ENCODE measurements around the gene POU2F1.

POU2F1 gene

DNA sequence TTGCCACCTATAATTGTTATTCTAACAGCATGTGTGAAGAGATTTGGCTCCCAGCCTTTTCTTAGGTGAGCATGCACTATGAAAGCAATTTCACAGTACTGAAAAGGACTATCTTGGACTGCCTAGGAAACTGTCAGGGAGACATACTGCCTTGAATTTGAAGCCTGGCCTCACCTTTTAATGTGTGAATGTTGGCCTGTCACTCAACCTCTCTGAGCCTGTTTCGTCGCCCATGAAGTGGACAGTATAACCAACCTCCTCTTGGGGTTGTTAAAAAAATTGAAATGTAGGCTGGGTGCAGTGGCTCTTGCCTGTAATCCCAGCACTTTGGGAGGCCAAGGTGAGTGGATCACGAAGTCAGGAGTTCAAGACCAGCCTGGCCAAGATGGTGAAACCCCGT is 20.4 kb upstream of the POU2F1 start:
- Histone ChIP-seq H3K4me3 (ENCODE audit: low read depth, low read length) (no peak overlapping the region), H3K4me1 (ENCODE audit: control insufficient read depth, insufficient read depth, low read length) (no peaks in the 10 kb centered on the region), H3K27ac (ENCODE audit: extremely low read depth, low read depth, low read length) (no peak overlapping the region), H3K36me3 (ENCODE audit: control insufficient read depth in 2 of 2, insufficient read depth in 1 of 2, low read length in 2 of 2) (no peaks in the 10 kb centered on the region), H3K9me3 (ENCODE audit: control insufficient read depth, insufficient read depth, low read depth, low read length) (no peaks in the 10 kb centered on the region)
- CTCF ChIA-PET, result interaction anchor here (1.8 kb wide), 1 partner anchor 20 kb away, joined by 8 read pairs; the partner anchor contains the start of gene POU2F1
- no peak for TF ChIP-seq KLF1 (tag by site-specific recombination; IDR thresholded peaks at IDR 0.05)
- TF ChIP-seq, protein P1, sequence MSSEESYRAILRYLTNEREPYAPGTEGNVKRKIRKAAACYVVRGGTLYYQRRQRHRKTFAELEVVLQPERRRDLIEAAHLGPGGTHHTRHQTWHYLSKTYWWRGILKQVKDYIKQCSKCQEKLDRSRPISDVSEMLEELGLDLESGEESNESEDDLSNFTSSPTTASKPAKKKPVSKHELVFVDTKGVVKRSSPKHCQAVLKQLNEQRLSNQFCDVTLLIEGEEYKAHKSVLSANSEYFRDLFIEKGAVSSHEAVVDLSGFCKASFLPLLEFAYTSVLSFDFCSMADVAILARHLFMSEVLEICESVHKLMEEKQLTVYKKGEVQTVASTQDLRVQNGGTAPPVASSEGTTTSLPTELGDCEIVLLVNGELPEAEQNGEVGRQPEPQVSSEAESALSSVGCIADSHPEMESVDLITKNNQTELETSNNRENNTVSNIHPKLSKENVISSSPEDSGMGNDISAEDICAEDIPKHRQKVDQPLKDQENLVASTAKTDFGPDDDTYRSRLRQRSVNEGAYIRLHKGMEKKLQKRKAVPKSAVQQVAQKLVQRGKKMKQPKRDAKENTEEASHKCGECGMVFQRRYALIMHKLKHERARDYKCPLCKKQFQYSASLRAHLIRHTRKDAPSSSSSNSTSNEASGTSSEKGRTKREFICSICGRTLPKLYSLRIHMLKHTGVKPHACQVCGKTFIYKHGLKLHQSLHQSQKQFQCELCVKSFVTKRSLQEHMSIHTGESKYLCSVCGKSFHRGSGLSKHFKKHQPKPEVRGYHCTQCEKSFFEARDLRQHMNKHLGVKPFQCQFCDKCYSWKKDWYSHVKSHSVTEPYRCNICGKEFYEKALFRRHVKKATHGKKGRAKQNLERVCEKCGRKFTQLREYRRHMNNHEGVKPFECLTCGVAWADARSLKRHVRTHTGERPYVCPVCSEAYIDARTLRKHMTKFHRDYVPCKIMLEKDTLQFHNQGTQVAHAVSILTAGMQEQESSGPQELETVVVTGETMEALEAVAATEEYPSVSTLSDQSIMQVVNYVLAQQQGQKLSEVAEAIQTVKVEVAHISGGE (tag by site-specific recombination; conservative IDR thresholded peaks at IDR 0.05; ENCODE audit: low read depth), result no peak
- TF ChIP-seq ZFP3 (tag by site-specific recombination; IDR thresholded peaks at IDR 0.05; ENCODE audit: low read depth), result no peak
- no peak for TF ChIP-seq GLIS2 (tag by site-specific recombination; IDR thresholded peaks at IDR 0.05)
- no peak for TF ChIP-seq TCF7L2 (IDR thresholded peaks at IDR 0.05; ENCODE audit: borderline replicate concordance, low read depth, low read length)
- no peak for TF ChIP-seq YY1 (tag by site-specific recombination; IDR thresholded peaks at IDR 0.05)
- no peak for TF ChIP-seq ZNF560 (tag by site-specific recombination; IDR thresholded peaks at IDR 0.05; ENCODE audit: borderline replicate concordance)
- no peak for TF ChIP-seq ZNF140 (tag by site-specific recombination; IDR thresholded peaks at IDR 0.05)
- no peak for TF ChIP-seq ZNF777 (tag by site-specific recombination; IDR thresholded peaks at IDR 0.05; ENCODE audit: borderline replicate concordance)
- TF ChIP-seq ZNF623 (tag by site-specific recombination; IDR thresholded peaks at IDR 0.05), result no peak
- TF ChIP-seq GLI2 (tag by site-specific recombination; IDR thresholded peaks at IDR 0.05; ENCODE audit: borderline replicate concordance, low read depth), result no peak
- no peak for TF ChIP-seq ZNF146 (tag by site-specific recombination; IDR thresholded peaks at IDR 0.05)
- no peak for TF ChIP-seq ZNF624 (tag by site-specific recombination; IDR thresholded peaks at IDR 0.05)
- no peak for TF ChIP-seq ZNF394 (tag by site-specific recombination; IDR thresholded peaks at IDR 0.05; ENCODE audit: borderline replicate concordance)
- POLR2A ChIA-PET, result no interaction called here

DNA sequence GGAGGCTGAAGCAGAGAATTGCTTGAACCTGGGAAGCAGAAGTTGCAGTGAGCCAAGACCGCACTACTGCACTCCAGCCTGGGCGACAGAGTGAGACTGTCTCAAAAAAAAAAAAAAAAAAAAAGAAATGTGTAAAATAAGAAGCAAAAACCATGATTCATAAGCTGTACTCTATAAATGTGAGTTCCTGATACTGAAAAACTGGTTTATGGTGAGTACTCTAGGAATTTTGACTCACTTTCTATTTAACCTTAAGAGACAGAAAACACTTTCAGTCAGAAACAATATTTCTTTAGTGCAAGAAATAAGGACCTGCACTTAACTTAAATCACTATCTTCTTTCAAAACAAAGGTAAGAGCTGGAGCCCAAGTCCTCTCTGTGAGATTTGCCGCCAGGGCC is 19.9 kb upstream of the POU2F1 start:
- H3K36me3 ChIP-seq (ENCODE audit: control insufficient read depth in 2 of 2, insufficient read depth in 1 of 2, low read length in 2 of 2), result no peaks in the 10 kb centered on the region
- H3K9me3 ChIP-seq (ENCODE audit: control insufficient read depth, insufficient read depth, low read depth, low read length), result no peaks in the 10 kb centered on the region
- ChIA-PET CTCF (no interaction called here), POLR2A (no interaction called here)
- no peak overlapping the region for H3K4me3 ChIP-seq (ENCODE audit: low read depth, low read length)
- H3K27ac ChIP-seq (ENCODE audit: extremely low read depth, low read depth, low read length), result no peak overlapping the region
- TF ChIP-seq SCRT1 (tag by site-specific recombination; IDR thresholded peaks at IDR 0.05; ENCODE audit: borderline replicate concordance), result no peak
- TF ChIP-seq, protein P2, sequence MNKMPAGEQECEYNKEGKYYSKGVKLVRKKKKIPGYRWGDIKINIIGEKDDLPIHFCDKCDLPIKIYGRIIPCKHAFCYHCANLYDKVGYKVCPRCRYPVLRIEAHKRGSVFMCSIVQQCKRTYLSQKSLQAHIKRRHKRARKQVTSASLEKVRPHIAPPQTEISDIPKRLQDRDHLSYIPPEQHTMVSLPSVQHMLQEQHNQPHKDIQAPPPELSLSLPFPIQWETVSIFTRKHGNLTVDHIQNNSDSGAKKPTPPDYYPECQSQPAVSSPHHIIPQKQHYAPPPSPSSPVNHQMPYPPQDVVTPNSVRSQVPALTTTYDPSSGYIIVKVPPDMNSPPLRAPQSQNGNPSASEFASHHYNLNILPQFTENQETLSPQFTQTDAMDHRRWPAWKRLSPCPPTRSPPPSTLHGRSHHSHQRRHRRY (tag by site-specific recombination; IDR thresholded peaks at IDR 0.05), result no peak
- TF ChIP-seq ZNF792 (tag by site-specific recombination; IDR thresholded peaks at IDR 0.05), result no peak
- no peak for TF ChIP-seq YY1 (tag by site-specific recombination; IDR thresholded peaks at IDR 0.05)
- TF ChIP-seq, protein P3, sequence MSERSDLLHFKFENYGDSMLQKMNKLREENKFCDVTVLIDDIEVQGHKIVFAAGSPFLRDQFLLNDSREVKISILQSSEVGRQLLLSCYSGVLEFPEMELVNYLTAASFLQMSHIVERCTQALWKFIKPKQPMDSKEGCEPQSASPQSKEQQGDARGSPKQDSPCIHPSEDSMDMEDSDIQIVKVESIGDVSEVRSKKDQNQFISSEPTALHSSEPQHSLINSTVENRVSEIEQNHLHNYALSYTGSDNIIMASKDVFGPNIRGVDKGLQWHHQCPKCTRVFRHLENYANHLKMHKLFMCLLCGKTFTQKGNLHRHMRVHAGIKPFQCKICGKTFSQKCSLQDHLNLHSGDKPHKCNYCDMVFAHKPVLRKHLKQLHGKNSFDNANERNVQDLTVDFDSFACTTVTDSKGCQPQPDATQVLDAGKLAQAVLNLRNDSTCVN (tag by site-specific recombination; optimal IDR thresholded peaks at IDR 0.05), result no peak
- TF ChIP-seq ZNF514 (tag by site-specific recombination; IDR thresholded peaks at IDR 0.05), result no peak
- TF ChIP-seq ZNF777 (tag by site-specific recombination; IDR thresholded peaks at IDR 0.05; ENCODE audit: borderline replicate concordance), result no peak
- TF ChIP-seq OSR2 (tag by site-specific recombination; IDR thresholded peaks at IDR 0.05), result no peak
- TF ChIP-seq ZNF626 (tag by site-specific recombination; IDR thresholded peaks at IDR 0.05), result no peak
- TF ChIP-seq HOXD13 (CRISPR knock-in tag; IDR thresholded peaks at IDR 0.05; ENCODE audit: borderline replicate concordance), result no peak
- no peak for TF ChIP-seq ZSCAN30 (tag by site-specific recombination; IDR thresholded peaks at IDR 0.05)
- TF ChIP-seq FEZF1 (tag by site-specific recombination; IDR thresholded peaks at IDR 0.05), result no peak
- TF ChIP-seq, protein P4, sequence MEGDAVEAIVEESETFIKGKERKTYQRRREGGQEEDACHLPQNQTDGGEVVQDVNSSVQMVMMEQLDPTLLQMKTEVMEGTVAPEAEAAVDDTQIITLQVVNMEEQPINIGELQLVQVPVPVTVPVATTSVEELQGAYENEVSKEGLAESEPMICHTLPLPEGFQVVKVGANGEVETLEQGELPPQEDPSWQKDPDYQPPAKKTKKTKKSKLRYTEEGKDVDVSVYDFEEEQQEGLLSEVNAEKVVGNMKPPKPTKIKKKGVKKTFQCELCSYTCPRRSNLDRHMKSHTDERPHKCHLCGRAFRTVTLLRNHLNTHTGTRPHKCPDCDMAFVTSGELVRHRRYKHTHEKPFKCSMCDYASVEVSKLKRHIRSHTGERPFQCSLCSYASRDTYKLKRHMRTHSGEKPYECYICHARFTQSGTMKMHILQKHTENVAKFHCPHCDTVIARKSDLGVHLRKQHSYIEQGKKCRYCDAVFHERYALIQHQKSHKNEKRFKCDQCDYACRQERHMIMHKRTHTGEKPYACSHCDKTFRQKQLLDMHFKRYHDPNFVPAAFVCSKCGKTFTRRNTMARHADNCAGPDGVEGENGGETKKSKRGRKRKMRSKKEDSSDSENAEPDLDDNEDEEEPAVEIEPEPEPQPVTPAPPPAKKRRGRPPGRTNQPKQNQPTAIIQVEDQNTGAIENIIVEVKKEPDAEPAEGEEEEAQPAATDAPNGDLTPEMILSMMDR (tag by site-specific recombination; IDR thresholded peaks at IDR 0.05), result no peak
- TF ChIP-seq ZNF555 (tag by site-specific recombination; conservative IDR thresholded peaks at IDR 0.05), result no peak
- H3K4me1 ChIP-seq (ENCODE audit: control insufficient read depth, insufficient read depth, low read length), result no peaks in the 10 kb centered on the region

Data from HEK293 (cell line).